H9 (cell line): ENCODE measurements around the gene CWC22. TPM values are rescaled to one million over a fixed set of nuclear protein-coding genes. Genes with fewer than 3 reads are reported as not detected.

Experiments used
- DNase-seq: peaks from one replicate; pipeline ENCODE4 v3.0.0-alpha.2; 2017
- H2AFZ ChIP-seq: one replicate; pipeline ENCODE4 v1.6.1; 2013; ENCODE audit warnings: mild to moderate bottlenecking, low read length, control low read depth, moderate library complexity
- H2AK5ac ChIP-seq: 2 replicates; pipeline ENCODE4 v1.6.1; 2013; ENCODE audit warnings: low read length, control low read depth, mixed read lengths; ENCODE audit not compliant: insufficient read length
- H2BK120ac ChIP-seq: one replicate; pipeline ENCODE4 v1.6.1; 2013; ENCODE audit warnings: low read depth, mild to moderate bottlenecking, low read length, control low read depth, inconsistent platforms; ENCODE audit not compliant: poor library complexity, severe bottlenecking
- H2BK12ac ChIP-seq: 2 replicates; pipeline ENCODE4 v1.6.1; 2013; ENCODE audit warnings: low read length, control low read depth, mixed read lengths, low read depth; ENCODE audit not compliant: insufficient read length
- H2BK15ac ChIP-seq: 2 replicates; pipeline ENCODE4 v1.6.1; 2013; ENCODE audit warnings: low read depth, low read length, control low read depth
- H2BK20ac ChIP-seq: one replicate; pipeline ENCODE4 v1.6.1; 2013; ENCODE audit warnings: low read depth, mild to moderate bottlenecking, low read length, control low read depth, inconsistent platforms; ENCODE audit not compliant: poor library complexity, severe bottlenecking
- H2BK5ac ChIP-seq: 2 replicates; pipeline ENCODE4 v1.6.1; 2013; ENCODE audit warnings: low read length, control low read depth, mixed read lengths; ENCODE audit not compliant: insufficient read length
- H3K14ac ChIP-seq: 2 replicates; pipeline ENCODE4 v1.6.1; 2013; ENCODE audit warnings: low read length, control low read depth; ENCODE audit not compliant: insufficient read depth
- H3K18ac ChIP-seq: 2 replicates; pipeline ENCODE4 v1.6.1; 2013; ENCODE audit warnings: low read depth, mild to moderate bottlenecking, mixed read lengths, low read length, control low read depth; ENCODE audit not compliant: insufficient read length
- H3K23ac ChIP-seq: 2 replicates; pipeline ENCODE4 v1.6.1; 2013; ENCODE audit warnings: low read length, control low read depth, mixed read lengths, low read depth; ENCODE audit not compliant: insufficient read length
- H3K23me2 ChIP-seq: 2 replicates; pipeline ENCODE4 v1.6.1; 2013; ENCODE audit warnings: low read depth, mild to moderate bottlenecking, mixed read lengths, low read length, control low read depth; ENCODE audit not compliant: insufficient read length, poor library complexity, severe bottlenecking
- H3K27ac ChIP-seq: 2 replicates; pipeline ENCODE4 v1.5.1; 2013; ENCODE audit warnings: low read length, control low read depth, mixed read lengths, low read depth; ENCODE audit not compliant: insufficient read length
- H3K27me3 ChIP-seq: 2 replicates; pipeline ENCODE4 v1.6.1; 2013; ENCODE audit warnings: low read length, control low read depth, inconsistent platforms; ENCODE audit not compliant: insufficient read depth
- H3K4ac ChIP-seq: 2 replicates; pipeline ENCODE4 v1.6.1; 2013; ENCODE audit warnings: low read depth, mild to moderate bottlenecking, control low read depth, inconsistent platforms, low read length, moderate library complexity
- H3K4me1 ChIP-seq: 2 replicates; pipeline ENCODE4 v1.6.1; 2013; ENCODE audit warnings: low read length, control low read depth, inconsistent platforms; ENCODE audit not compliant: insufficient read depth
- H3K4me2 ChIP-seq: 2 replicates; pipeline ENCODE4 v1.6.1; 2013; ENCODE audit warnings: low read length, control low read depth, mixed read lengths; ENCODE audit not compliant: insufficient read length, insufficient read depth
- H3K56ac ChIP-seq: 2 replicates; pipeline ENCODE4 v1.6.1; 2013; ENCODE audit warnings: low read depth, mild to moderate bottlenecking, mixed read lengths, low read length, control low read depth; ENCODE audit not compliant: insufficient read length
- H3K79me1 ChIP-seq: 2 replicates; pipeline ENCODE4 v1.6.1; 2013; ENCODE audit warnings: low read depth, mild to moderate bottlenecking, moderate library complexity, low read length, control low read depth, inconsistent platforms; ENCODE audit not compliant: insufficient read depth, poor library complexity, severe bottlenecking
- H3K79me2 ChIP-seq: 2 replicates; pipeline ENCODE4 v1.6.1; 2013; ENCODE audit warnings: low read length, control low read depth, inconsistent platforms; ENCODE audit not compliant: insufficient read depth
- H3K9ac ChIP-seq: 2 replicates; pipeline ENCODE4 v1.6.1; 2013; ENCODE audit warnings: low read length, control low read depth, mixed read lengths; ENCODE audit not compliant: insufficient read length; ENCODE audit errors: extremely low read depth
- H3K9me3 ChIP-seq: one replicate; pipeline ENCODE4 v1.6.1; 2013; ENCODE audit warnings: low read depth, low read length, inconsistent platforms; ENCODE audit not compliant: control insufficient read depth
- H3T11ph ChIP-seq: one replicate; pipeline ENCODE4 v1.6.1; 2013; ENCODE audit warnings: mild to moderate bottlenecking, low read length, control low read depth, inconsistent platforms
- H4K20me1 ChIP-seq: one replicate; pipeline ENCODE4 v1.6.1; 2013; ENCODE audit not compliant: control insufficient read depth, insufficient read length, insufficient read depth
- H4K5ac ChIP-seq: 2 replicates; pipeline ENCODE4 v1.6.1; 2013; ENCODE audit warnings: low read depth, mild to moderate bottlenecking, mixed read lengths, low read length, control low read depth; ENCODE audit not compliant: insufficient read length
- H4K8ac ChIP-seq: replicated peaks from 2 replicates; pipeline ENCODE4 v1.6.1; 2013; ENCODE audit warnings: low read length, control low read depth, mixed read lengths, low read depth; ENCODE audit not compliant: insufficient read length
- H4K91ac ChIP-seq: 2 replicates; pipeline ENCODE4 v1.6.1; 2013; ENCODE audit warnings: low read depth, mild to moderate bottlenecking, moderate library complexity, mixed read lengths, low read length, control low read depth; ENCODE audit not compliant: insufficient read length
- H3K27ac Mint-ChIP-seq, 3 experiments: 2 replicates in 2 of 3; 3 replicates in 1 of 3; pipeline ENCODE4 v1.8.0; 2020 to 2021; ENCODE audit warnings: mixed read lengths in 3 of 3, mild to moderate bottlenecking in 1 of 3, moderate library complexity in 1 of 3
- H3K27me3 Mint-ChIP-seq: 2 replicates; pipeline ENCODE4 v1.8.0; 2021; ENCODE audit warnings: low read depth, mild to moderate bottlenecking, moderate library complexity, mixed read lengths
- H3K36me3 Mint-ChIP-seq, 3 experiments: 2 replicates in 2 of 3; 3 replicates in 1 of 3; pipeline ENCODE4 v1.8.0; 2020 to 2021; ENCODE audit warnings: low read depth in 3 of 3, mixed read lengths in 3 of 3; ENCODE audit not compliant: insufficient read depth in 1 of 3
- H3K4me1 Mint-ChIP-seq, 2 experiments: 2 replicates each; pipeline ENCODE4 v1.8.0; 2020; ENCODE audit warnings: mixed read lengths in 2 of 2
- H3K4me3 Mint-ChIP-seq, 2 experiments: 2 replicates in 1 of 2; 3 replicates in 1 of 2; pipeline ENCODE4 v1.8.0; 2020 to 2021; ENCODE audit warnings: mild to moderate bottlenecking in 2 of 2, mixed read lengths in 2 of 2, moderate library complexity in 1 of 2
- H3K9me3 Mint-ChIP-seq, 2 experiments: 2 replicates in 1 of 2; 3 replicates in 1 of 2; pipeline ENCODE4 v1.8.0; 2020; ENCODE audit warnings: mild to moderate bottlenecking in 2 of 2, mixed read lengths in 2 of 2, moderate library complexity in 1 of 2
- CTCF ChIP-seq: fragments of 200-600 bp; sonication (generic); conservative IDR thresholded peaks from 3 replicates; pipeline ENCODE4 v1.8.0; 2021; ENCODE audit warnings: antibody characterized with exemption, mild to moderate bottlenecking
- WGBS: extraction: QIAGEN DNeasy Blood & Tissue Kit; methylation state at CpG from one replicate; pipeline ENCODE4 v1.1.7; 2013; ENCODE audit warnings: missing lambda C conversion rate, low lambda C conversion rate, mixed read lengths; ENCODE audit not compliant: insufficient read length; ENCODE audit errors: extremely low coverage; 5-methylcytosine and 5-hydroxymethylcytosine counted together
- long read RNA-seq: library from polyadenylated mRNA; unstranded; transcript quantifications from one replicate; pipeline ENCODE4 v2.0.0, GENCODE V29; 2020
- total RNA-seq: library from RNA; stranded (reverse); gene quantifications from 2 replicates; pipeline ENCODE4 v1.2.1, GENCODE V29; 2021

Gene CWC22
- 42.9 and 43.4 TPM in 2 replicates for total RNA-seq
- long read RNA-seq, transcript CWC22-201 (20 exons, 2,392 nt) = major isoform, 267 of 342 reads
- long read RNA-seq, partial matches to known transcripts = 49 of 342 reads
- long read RNA-seq, other reads (novel, unspliced or antisense) = 26 of 342 reads

GRCh38 chr2:180006781-180007579 is at the start of gene CWC22:
Gene CWC22, minus strand, starts transcription at chr2:180007297. Its CDS starts 13,956 bp downstream, at chr2:179993341.
- H2BK120ac ChIP-seq = peak within 1 kb of the TSS; percentile 82
- H3K79me2 ChIP-seq = peaks cover 29% of the 10 kb centered on the region; the same call in 1 of the 2 replicates
- peak within 1 kb of the TSS; percentile 55 for H2BK12ac ChIP-seq
- peak within 1 kb of the TSS; percentile 94 for H2BK5ac ChIP-seq
- H3K4me1 ChIP-seq = peaks cover 3% of the 10 kb centered on the region; the same call in 1 of the 2 replicates
- peaks cover 3% of the 10 kb centered on the region for H3K23me2 ChIP-seq
- no peak within 1 kb of the TSS for H3K23ac ChIP-seq
- peak within 1 kb of the TSS; percentile 53 for H4K91ac ChIP-seq
- peak within 1 kb of the TSS; percentile 94 for H4K5ac ChIP-seq
- H3K14ac ChIP-seq = peak within 1 kb of the TSS; percentile 100
- H4K20me1 ChIP-seq = no peaks in the 10 kb centered on the region
- peak within 1 kb of the TSS; percentile 95 to 96 for H3K4me3 Mint-ChIP-seq
- H3K4ac ChIP-seq = no peak within 1 kb of the TSS; the same call in 1 of the 2 replicates
- no peak within 1 kb of the TSS for H2AK5ac ChIP-seq
- H3K18ac ChIP-seq = peak within 1 kb of the TSS; percentile 99
- H3K9me3 Mint-ChIP-seq = no peaks in the 10 kb centered on the region
- peak within 1 kb of the TSS; percentile 99 for H3K27ac Mint-ChIP-seq
- H3K79me1 ChIP-seq = peaks cover 3% of the 10 kb centered on the region
- H3K4me2 ChIP-seq = peak within 1 kb of the TSS; percentile 93
- peaks cover 0 to 11% (median 9%) of the 10 kb centered on the region in 3 experiments; a peak in 4 of 7 replicates for H3K36me3 Mint-ChIP-seq
- TF ChIP-seq CTCF = no peak
- DNase-seq = peak; percentile 82
- H3K9me3 ChIP-seq = no peaks in the 10 kb centered on the region
- peak within 1 kb of the TSS; percentile 96 for H2AFZ ChIP-seq
- no peaks in the 10 kb centered on the region for H3K27me3 ChIP-seq
- peak within 1 kb of the TSS; percentile 46 for H3T11ph ChIP-seq
- no peak within 1 kb of the TSS for H4K8ac ChIP-seq
- no peak within 1 kb of the TSS for H2BK20ac ChIP-seq
- H3K9ac ChIP-seq = peak within 1 kb of the TSS; percentile 99
- no peaks in the 10 kb centered on the region for H3K27me3 Mint-ChIP-seq
- H3K27ac ChIP-seq = no peak within 1 kb of the TSS
- H2BK15ac ChIP-seq = no peak within 1 kb of the TSS
- H3K56ac ChIP-seq = peak within 1 kb of the TSS; percentile 91
- WGBS = no CpG with 5 or more reads among the region's 46 CpGs
- peaks cover 24 to 29% of the 10 kb centered on the region in 2 experiments for H3K4me1 Mint-ChIP-seq
